Activated naive CD4-positive, alpha-beta T cell treated with anti-CD3 and anti-CD28 coated beads, Interleukin-2, amount 50 U/mL, for 16 hours (primary cell): ENCODE measurements around the gene ARPC1A.

ENCODE experiments used
- DNase-seq: peaks from one replicate; pipeline ENCODE4 v3.0.0-alpha.2; 2020

The ARPC1A gene

GRCh38 chr7:99392046-99392445 lies 66.3 kb downstream of the ARPC1A start:
- no peak for DNase-seq

GRCh38 chr7:99392659-99393354 lies 67.1 kb downstream of the ARPC1A start:
- peak; percentile 79 for DNase-seq

- no peak for DNase-seq
Measured at GRCh38 chr7:99393355-99394187, 67.9 kb downstream of the ARPC1A start.

- no peak for DNase-seq
Measured at GRCh38 chr7:99394188-99394502, 68.4 kb downstream of the ARPC1A start.

GRCh38 chr7:99395616-99396327 lies 70.1 kb downstream of the ARPC1A start:
- no peak for DNase-seq

GRCh38 chr7:99396418-99397296 lies 71.0 kb downstream of the ARPC1A start:
- no peak for DNase-seq

- no peak for DNase-seq
Measured at GRCh38 chr7:99397297-99397983, 71.7 kb downstream of the ARPC1A start.

GRCh38 chr7:99398891-99399445 lies 73.3 kb downstream of the ARPC1A start:
- DNase-seq, result no peak

GRCh38 chr7:99399597-99399996 lies 73.9 kb downstream of the ARPC1A start:
- no peak for DNase-seq

GRCh38 chr7:99402854-99403253 lies 77.2 kb downstream of the ARPC1A start:
- no peak for DNase-seq

GRCh38 chr7:99403764-99404163 lies 78.1 kb downstream of the ARPC1A start:
- DNase-seq, result no peak

GRCh38 chr7:99404235-99404976 lies 78.7 kb downstream of the ARPC1A start:
- no peak for DNase-seq

GRCh38 chr7:99404977-99405320 lies 79.3 kb downstream of the ARPC1A start:
- DNase-seq, result no peak

- no peak for DNase-seq
Measured at GRCh38 chr7:99406557-99406956, 80.9 kb downstream of the ARPC1A start.

- DNase-seq, result peak; percentile 50
Measured at GRCh38 chr7:99407872-99408378, 82.2 kb downstream of the ARPC1A start.

GRCh38 chr7:99408379-99409191 lies 82.9 kb downstream of the ARPC1A start, which contains the start of the genes BUD31 and PDAP1:
BUD31 (plus strand) TSS chr7:99408969; CDS start chr7:99411093, 2,124 bp downstream.
PDAP1 (minus strand) TSS chr7:99408597; CDS start chr7:99408548, 49 bp downstream.
- DNase-seq, result peak; percentile 87

- DNase-seq, result no peak
Measured at GRCh38 chr7:99409192-99409572, 83.5 kb downstream of the ARPC1A start.

GRCh38 chr7:99409806-99410205 lies 84.1 kb downstream of the ARPC1A start:
- no peak for DNase-seq

GRCh38 chr7:99410635-99411034 lies 84.9 kb downstream of the ARPC1A start:
- DNase-seq, result no peak
